ENCODE data around the gene SPIRE1. TPM values are rescaled to one million over a fixed set of nuclear protein-coding genes. Genes with fewer than 3 reads are reported as not detected.

SPIRE1 gene
- total and polyA plus RNA-seq, 2 of the 4 experiments (the other 2 are of a cell fraction) = 11.6 to 31.4 TPM

GRCh38 chr18:12637393-12637792 is 20.5 kb downstream of the SPIRE1 start:
- peaks cover 12% of the 10 kb centered on the region; the same call in 1 of the 2 replicates for H4K20me1 ChIP-seq (ENCODE audit: insufficient read depth, low read length)
- H3K23ac ChIP-seq (ENCODE audit: low read depth, low read length) = no peak overlapping the region
- H3K27ac ChIP-seq (ENCODE audit: insufficient read depth, low read length) = no peak overlapping the region
- 0 out of 2 replicates have a peak overlapping the region, but pooled peaks have one; percentile 35 for H3K4me2 ChIP-seq (ENCODE audit: low read depth, low read length)
- CTCF ChIA-PET = no interaction called here
- H3K4ac ChIP-seq (ENCODE audit: low read depth, low read length) = no peak overlapping the region
- H2AK9ac ChIP-seq (replicated peaks; ENCODE audit: low read depth, low read length, poor library complexity) = no peak overlapping the region
- intact Hi-C loops (cut with micrococcal nuclease) (no loop called here), dilution Hi-C loops (cut with HindIII; ENCODE audit: low sequenced_read_pairs, unreplicated experiment) (no loop called here), in situ Hi-C loops (cut with MboI; ENCODE audit: low sequenced_read_pairs) (no loop called here)
- peaks cover 5% of the 10 kb centered on the region for H3K4me1 ChIP-seq (ENCODE audit: control insufficient read depth, insufficient read depth, low read length)
- no CpG with 5 or more reads among the region's 3 CpGs for WGBS, 2 experiments (ENCODE audit: extremely low coverage in 2 of 2, insufficient read length in 1 of 2)
- H3K27me3 ChIP-seq (ENCODE audit: control insufficient read depth, insufficient read depth, low read length) = no peaks in the 10 kb centered on the region
- no peaks in the 10 kb centered on the region for H3K36me3 ChIP-seq (ENCODE audit: control insufficient read depth, insufficient read depth, low read length)
- no peak overlapping the region for H2BK20ac ChIP-seq (ENCODE audit: low read depth, low read length)
- peaks cover 12% of the 10 kb centered on the region for H3K9me1 ChIP-seq (ENCODE audit: insufficient read depth, low read length)
- no peak overlapping the region for H3K56ac ChIP-seq (ENCODE audit: extremely low read depth, insufficient read depth, low read length)
- no peak overlapping the region for H4K8ac ChIP-seq (ENCODE audit: low read depth in 2 of 2, low read length in 2 of 2)
- no peak; the same call in 1 of the 2 replicates for ATAC-seq (ENCODE audit: low read depth)
- no TSS peak for BruUV-seq (replicated peaks)
- no peak overlapping the region for H3K9ac ChIP-seq (ENCODE audit: low read depth, low read length)
- H2AK5ac ChIP-seq (ENCODE audit: low read depth, low read length) = no peak overlapping the region
- no peak overlapping the region for H4K5ac ChIP-seq (ENCODE audit: low read depth, low read length)
- H2BK5ac ChIP-seq (ENCODE audit: low read depth, low read length, poor library complexity, severe bottlenecking) = no peak overlapping the region
- POLR2A ChIA-PET (ENCODE audit: unreplicated experiment) = no interaction called here
- peak; percentile 49 for DNase-seq
- H4K91ac ChIP-seq (ENCODE audit: insufficient read depth, low read depth, low read length) = no peak overlapping the region
- no peak overlapping the region for H3K4me3 ChIP-seq (ENCODE audit: insufficient read depth, low read depth, low read length)
- no peaks in the 10 kb centered on the region for H3K9me3 ChIP-seq (ENCODE audit: control insufficient read depth, insufficient read depth, low read length)
- H3K79me1 ChIP-seq (ENCODE audit: low read depth in 1 of 2, low read length in 2 of 2) = peaks cover 15 to 63% of the 10 kb centered on the region in 2 experiments; a peak in 2 of 4 replicates
- no peak overlapping the region for H2BK120ac ChIP-seq (ENCODE audit: low read depth, low read length)
- H3K14ac ChIP-seq (replicated peaks; ENCODE audit: low read depth, low read length) = no peak overlapping the region
- peak overlapping the region; percentile 60; the same call in 1 of the 2 replicates for H3K18ac ChIP-seq (ENCODE audit: low read depth, low read length)
- no peak overlapping the region for H2AFZ ChIP-seq (replicated peaks; ENCODE audit: low read length, poor library complexity)
- H2BK15ac ChIP-seq (ENCODE audit: low read depth, low read length) = no peak overlapping the region
- TF ChIP-seq MAFK (IDR thresholded peaks at IDR 0.05; ENCODE audit: low read depth, low read length) (no peak), CEBPB (IDR thresholded peaks at IDR 0.05; ENCODE audit: low read depth, low read length) (peak; percentile 73)

Measured in IMR-90 (cell line).